Measurements from ENCODE around the gene NOTCH2.
"Not testable (repeated sequence)": the region's sequence is repeated elsewhere in the genome, so short reads cannot be mapped to it uniquely, and the experiment has no call there.

Gene NOTCH2

DNA sequence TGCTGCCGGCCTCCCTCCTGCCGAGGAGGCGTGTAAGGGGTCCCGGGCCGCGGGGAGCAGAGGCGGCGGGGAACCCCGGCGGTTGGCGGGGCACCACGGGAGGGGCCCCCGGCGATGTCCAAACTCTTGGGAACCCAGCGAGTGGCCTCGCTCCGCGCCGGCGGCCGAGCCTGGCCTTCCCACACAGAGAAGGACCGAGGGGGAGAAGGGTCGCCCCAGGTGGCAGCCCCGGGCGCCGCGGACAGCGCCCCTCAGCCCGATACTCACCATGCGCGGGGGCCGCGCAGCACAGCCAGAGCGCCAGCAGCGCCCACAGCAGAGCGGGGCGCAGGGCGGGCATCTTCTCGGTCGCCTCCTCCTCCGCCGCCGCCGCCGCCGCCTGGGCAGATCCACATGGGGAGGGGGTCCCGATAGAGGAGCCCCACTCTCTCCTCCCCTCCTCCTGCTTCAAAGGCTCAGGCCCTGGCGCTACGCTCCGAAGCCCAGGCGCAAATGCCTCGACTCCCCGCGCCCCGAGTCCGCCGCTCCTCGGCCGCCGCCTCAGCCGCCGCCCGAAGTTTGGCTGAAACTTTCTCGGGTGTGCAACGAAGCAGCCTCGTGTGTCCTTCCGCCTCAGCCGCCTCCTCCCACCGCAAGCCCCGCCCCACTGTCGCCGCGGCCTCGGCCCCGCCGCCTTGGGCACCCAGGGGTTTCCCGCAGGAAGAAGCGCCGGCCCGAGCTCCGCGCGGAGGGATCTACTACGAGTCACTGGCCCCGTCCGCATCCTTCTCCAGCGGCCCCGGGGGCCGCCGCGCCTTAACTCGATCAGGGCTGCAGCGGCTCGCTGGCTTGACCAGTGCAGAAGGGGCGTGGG lies at the start of gene NOTCH2:
TSS of gene NOTCH2 (minus strand) at position 596 of the 853 bp plus-strand sequence. CDS start at position 340, 256 bp downstream.
- peak; percentile 77 for DNase-seq

DNA sequence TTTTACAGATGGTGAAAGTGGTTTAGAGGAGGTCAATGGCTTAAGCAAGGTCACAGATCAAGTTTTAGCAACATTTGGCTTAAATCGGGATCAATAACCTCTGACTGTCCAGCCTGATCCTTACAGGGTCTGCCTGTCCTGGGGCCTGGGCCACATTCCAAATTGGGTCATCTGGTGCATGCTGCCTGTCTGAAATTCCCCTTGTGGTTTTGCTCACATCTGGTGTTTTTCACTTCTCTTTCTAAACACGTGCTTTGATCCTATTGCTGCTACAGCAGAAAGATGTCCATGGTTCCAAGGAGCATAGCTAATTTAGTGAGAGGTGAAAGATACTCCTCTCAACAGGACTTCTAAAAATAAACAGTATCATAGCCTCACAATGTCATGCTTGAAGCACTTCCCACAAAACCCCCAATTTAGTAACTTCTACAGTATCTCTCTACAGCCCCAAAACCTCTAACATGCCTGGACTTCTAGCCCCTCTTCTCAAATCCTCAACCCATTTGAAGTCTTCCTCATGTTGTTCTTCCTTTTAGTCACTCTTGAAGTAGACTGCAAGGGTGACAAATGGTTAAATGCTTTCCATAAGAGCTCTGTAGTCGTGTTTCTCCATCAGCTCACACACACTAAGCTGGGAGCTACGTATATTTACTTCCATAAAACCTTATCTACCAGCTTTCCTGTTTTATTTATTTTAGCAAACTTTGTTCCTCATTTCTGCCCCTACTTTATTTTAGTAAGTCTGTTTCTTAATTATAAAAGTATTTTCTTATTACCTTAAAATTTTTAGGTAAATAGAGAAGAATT lies 48.1 kb upstream of the NOTCH2 start:
- not testable (repeated sequence) for DNase-seq

DNA sequence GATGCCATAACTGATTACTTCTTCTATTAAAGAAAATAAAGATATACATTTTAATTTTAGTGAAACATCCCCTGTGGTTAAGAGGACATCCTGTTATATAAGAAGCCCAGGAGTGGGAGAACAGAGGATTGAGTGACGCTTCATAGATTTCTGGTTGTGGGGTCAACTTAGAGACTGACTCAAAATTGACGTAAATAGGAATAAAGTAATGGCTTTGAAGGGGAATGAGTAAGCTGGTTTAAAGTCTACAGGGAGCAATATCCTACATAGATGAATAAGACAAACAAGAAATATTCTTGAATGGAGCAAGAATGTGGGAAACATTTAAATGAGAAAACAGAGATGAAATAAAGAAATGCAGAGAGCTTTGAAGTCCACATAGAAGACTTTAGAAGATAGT lies 46.6 kb upstream of the NOTCH2 start:
- not testable (repeated sequence) for DNase-seq

DNA sequence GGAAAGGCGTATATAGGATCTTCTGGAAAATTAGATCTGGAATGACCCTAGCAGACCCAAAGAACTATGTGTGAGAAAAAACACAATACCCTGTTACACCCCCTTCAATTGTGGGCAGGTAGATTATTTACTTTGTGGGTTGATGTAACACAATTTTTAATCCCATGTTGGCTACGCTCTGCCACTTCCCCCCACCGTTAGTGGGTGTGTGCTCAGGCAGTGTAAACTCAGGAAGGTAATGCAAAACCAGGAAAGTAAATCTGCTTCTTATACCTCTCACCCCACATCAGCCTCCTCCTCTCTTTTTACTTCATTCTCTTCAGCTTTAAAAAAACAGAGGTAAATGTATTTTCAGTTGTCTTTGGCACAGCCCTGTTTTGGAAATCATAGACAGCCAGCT lies 43.7 kb upstream of the NOTCH2 start:
- DNase-seq = not testable (repeated sequence)

DNA sequence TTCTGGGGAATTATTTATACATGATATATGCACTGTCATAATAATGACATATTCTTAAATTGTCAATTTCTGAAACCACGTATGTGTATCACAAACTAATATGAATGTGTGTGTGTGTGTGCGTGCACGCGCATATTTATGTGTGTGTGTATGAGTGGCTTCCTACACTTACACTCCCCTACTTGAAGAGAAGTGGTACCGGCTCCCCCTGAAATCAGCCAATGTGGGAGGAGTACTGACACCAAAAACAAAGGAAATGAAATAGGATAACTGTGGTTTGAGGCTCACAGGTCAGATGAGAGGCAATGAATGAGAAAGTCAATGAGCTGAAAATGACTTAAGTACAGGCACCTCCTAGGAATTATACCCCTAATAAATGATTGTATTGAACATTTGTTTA lies 42.8 kb upstream of the NOTCH2 start:
- DNase-seq = not testable (repeated sequence)

DNA sequence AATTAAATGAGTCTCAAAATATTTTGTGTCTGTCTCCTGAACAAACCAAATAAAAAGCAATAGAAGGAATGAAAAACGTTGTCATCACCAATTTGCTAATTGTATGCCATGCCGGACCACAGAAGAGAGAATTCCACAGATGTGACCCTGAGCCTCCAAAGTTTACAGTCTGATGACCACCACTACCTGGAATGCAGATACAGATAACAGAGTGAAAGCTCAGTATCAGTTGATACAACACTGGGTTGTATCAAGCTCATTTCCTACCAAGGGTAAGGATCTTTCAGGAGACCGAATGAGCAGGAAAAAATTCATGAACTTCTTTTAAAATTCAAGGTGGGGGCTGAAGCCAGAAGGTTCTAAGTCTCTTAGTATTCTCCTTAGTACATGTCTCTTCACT lies 42.3 kb upstream of the NOTCH2 start:
- not testable (repeated sequence) for DNase-seq

DNA sequence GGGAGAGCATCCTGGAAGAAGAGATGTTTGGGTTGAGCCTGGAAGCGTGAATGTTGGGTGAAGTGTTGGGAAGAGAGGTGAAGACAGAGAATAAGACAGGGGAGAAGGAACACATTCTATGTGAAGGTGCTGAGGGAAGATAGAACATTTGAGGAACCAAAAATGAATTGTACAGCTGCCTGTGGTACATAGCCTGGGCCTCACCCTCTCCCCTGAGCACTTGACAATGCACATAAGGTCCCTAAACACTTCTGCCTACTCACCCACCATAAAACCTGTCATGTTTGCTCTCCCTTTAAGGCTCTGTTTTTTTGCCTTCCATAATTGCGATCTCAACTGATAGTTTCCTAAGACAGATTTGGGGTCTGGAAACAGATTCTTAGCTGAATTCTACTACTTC lies 41.5 kb upstream of the NOTCH2 start:
- not testable (repeated sequence) for DNase-seq

DNA sequence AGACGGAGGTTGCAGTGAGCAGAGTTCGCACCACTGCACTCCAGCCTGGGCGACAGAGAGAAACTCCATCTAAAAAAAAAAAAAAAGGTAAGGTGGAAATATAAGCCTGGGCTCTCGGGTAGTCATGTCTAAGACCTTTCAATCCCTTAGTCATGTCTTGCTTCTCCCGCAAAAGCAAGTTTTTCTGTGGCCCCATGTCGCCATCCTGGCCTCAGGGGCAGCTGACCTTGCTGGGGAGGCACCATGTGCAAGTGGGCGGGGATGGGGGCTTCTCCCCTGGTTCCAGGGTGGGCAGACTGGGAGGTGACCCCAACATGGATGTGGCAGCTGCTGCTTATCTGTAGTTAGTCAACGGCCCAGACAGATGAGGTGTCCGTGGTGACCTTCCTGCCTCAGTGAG lies 40.2 kb upstream of the NOTCH2 start:
- DNase-seq = not testable (repeated sequence)

DNA sequence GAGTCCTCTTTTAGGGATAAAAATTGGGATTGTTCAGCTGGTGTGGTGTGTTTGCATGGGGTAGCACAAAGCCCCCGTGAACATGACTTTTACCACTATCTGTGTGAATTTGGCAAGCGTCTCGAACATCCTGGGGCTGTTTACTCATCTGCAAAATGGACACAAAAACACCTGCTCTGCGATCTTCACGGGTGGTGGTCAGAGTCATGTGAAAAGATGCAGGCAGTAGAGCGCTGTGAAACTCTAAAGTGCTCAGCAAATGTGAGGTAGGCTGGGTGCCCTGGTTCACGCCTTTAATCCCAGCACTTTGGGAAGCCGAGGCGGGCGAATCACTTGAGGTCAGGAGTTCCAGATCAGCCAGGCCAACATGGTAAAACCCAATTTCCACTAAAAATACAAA lies 39.7 kb upstream of the NOTCH2 start:
- not testable (repeated sequence) for DNase-seq

DNA sequence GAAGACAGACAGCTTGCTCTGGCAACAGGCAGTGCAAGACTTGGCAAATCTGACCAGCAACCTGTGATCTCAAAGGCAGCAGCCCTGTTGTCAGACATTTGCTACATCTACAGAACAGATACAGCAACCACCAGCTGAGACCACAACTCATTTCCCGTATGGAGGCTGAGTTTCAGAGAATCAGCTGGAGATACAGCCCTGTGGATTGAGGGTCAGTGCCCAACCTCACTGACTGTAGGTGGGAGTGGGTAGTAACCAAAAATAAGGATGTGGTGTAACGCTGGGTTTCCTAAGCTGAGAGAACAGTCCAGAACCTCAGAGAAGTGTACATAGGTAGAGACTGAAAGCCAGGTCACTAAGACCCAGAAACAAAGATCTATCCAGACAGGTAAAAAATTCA lies 35.8 kb upstream of the NOTCH2 start:
- DNase-seq = peak; percentile 11

DNA sequence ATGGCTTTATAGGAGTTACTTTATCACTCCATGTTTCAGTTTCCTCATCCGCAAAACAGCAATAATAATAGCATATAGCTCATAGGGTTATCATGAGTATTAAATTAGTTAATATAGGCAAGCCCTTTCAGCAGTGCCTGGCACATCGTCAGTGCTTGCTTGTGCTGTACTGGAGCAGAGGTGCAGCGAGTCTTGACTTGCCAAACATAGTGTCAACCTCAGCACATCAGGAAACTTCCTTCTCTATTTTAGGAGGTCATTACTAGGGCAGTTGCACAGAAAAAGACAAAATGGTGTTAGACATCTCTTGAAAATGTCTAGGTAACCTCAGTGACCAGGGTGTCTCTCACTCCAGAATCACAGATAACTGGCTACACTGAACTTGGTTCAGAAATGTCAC lies 34.3 kb upstream of the NOTCH2 start:
- DNase-seq = not testable (repeated sequence)

DNA sequence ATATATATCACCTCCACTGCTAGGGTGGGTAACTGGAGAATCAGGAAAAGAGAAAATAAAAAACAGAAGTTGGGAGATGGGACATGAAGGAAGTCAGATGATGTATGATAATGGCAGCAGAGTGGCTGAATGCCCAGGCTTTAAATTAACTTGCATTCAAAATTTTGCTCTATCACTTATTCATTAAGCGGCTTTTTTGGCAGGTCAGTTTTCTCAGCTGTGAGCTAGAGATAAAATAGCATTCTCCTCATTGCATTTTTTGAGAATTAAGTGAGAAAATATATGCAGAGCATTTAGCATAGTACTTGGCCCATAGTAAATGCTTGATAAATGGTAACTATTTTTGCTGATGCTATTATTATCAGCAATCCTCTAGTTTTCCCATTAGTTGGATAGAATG lies 32.1 kb upstream of the NOTCH2 start:
- DNase-seq = not testable (repeated sequence)

DNA sequence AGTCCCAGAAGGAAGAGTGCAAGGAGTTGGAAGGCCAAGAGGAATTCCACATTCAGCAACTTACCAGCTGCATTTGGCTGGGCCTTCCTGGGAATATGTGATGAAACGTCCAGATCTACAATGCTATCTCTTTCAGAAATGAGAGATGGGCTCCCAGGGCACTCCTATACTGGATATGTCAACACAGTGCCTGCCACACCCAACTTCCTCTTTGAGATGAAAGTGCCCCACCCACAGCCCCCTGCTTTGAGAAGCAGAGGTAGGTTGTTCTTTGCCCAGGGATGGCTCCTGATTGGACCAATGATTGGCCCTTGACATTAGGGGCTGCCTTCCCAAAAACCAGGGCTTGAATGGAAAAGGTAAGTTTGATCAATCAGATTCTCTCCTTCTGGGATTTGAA lies 31.1 kb upstream of the NOTCH2 start:
- DNase-seq = not testable (repeated sequence)

DNA sequence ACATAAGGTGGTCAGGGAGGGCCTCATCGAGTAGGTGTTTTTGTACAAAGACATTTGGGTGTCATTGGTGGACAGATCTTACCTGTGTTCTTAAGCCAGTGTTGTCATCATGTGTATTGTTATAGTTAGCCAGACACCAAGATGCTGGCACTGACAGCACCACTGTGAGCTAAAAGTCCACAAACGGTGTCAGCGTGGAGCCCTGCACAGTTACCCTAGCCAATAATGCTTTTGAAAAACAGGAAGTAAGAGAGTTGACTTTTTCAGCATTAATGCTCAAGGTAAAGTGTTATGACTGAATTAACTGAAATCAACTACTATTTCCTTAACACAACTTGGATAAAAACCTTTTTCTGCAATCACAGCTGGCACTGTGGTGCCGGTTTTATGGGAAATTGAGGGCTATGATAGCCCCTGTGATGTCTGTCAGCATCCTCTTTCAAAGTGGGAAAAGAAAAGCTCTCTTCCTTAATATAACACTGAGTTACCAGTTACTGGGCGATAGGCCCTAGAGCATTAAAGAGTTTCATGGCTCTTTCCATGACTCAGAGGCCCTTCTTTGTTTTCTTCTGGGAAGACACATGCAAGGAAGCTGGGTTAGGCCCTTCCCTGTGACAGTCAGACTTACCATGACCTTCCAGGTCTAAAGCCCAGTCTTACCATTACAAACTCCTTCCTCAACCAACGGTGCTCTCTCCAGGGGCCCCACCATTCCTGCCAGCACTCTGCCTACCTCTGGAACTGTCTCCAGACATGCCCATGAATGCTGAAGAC lies 29.7 kb upstream of the NOTCH2 start:
- DNase-seq = not testable (repeated sequence)

DNA sequence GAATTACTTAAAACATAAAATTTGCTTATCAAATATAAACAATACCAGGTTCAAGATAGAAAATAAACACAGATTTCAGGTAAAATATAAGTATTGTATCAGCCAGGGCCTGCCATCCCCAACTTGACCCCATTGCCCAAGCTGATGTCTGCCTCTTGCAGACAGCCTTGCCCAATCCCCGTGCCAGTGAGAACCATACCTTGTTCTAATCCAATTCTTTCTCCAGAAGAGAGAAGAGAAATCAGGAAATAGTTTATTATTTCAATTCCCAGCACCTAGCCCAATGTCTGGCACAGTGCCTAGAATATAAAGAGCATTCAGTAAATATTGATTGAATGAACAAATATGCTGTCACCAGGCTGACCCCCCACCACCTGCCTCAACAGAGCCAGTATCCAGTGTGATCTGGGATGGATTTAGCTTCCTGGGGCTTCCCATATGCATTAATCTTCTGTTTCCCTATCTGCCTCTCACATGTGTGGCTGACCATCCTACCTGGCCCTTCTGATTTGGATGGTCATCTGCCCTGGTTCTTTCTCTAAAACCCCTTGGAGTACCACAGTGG lies 27.6 kb upstream of the NOTCH2 start:
- not testable (repeated sequence) for DNase-seq

DNA sequence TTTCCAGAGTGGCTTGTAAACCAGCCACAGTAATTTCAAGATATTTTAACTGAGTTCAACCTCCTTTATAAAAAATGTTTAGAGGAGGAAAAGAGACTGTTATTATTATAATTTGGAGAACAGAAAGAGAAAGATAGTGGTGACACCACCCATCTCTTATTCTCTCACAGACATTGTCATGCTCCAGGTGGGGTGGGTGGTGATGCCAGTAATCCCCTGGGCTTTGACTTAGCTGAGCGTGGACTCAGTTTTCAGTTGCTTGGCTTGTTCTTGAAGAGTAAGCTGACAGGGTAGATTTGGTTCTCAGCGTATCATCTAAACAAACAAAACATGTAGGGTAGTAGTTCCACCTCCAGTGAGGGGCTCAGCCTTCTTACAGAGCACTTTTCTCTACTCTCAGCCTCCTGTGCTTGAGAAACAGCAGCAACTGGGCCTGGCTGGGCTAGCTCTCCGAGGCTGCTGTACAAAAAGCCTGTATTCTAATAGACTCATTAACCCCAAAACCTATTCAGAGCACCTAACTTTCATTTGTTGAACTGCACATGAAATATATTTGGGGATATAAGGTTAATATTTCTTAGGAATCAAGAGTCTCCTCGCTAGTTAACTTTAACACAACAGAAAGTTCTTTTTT lies 24.2 kb upstream of the NOTCH2 start:
- not testable (repeated sequence) for DNase-seq

DNA sequence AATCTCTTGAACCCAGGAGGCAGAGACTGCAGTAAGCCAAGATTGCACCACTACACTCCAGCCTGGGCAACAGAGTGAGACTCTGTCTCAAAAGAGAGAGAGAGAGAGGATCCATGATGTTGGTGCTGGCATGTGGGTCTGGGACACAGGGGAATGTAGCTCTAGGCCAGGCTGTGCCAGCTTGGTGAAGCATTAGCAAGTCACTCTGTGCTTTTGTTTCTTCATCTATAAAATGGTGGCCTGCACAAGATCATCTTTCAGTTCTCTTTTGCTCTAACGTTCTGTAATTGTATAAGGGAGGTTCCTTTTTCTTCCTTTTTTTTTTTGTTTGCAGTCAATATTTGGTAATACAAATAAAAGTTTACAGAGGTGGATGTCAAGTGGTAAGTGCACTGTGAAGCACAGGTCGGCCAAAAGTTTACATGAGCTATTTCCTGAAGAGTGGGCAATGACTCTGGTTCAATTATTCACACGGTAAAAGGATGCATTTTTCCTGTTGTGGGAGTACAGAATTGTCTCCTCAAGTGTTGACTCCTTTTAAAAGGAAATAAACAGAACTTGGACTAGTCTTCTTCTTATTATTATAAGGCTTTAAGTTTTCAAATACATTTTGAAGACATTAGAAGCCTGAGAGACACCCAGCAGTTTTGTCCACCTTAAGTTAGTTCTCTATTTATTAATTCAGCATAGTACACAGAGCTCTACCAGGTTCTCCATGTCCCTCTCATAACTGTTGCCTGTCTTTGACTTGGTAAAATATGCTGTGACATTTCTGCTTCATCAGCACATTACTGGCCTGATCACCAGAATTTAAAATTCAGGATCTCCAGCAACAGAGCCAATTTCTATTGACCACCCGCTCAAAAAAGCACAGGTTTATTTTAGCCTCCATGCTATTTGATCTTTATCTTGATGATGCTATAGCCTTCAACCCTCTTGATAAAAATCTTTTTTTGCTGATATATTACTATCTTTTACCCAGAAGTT lies 23.1 kb upstream of the NOTCH2 start:
- not testable (repeated sequence) for DNase-seq

DNA sequence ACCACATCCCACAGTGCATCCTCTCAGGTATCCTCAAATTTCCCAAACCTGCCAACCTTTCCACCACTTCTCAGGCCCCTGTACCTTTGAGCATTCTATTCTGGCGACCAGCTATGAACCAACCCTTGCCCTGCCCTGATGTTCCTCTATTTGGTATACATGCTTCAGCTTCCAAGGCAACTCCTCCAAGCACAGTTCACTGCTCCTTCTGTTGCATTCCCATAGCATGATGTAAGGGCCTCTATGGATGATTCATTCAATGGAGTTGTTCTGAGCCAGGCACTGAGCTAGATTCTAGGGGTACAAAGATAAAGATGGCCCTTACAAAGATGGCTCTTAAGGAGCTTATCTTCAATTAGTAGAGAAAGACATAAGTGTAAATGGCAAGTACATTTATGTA lies 21.4 kb upstream of the NOTCH2 start:
- not testable (repeated sequence) for DNase-seq

DNA sequence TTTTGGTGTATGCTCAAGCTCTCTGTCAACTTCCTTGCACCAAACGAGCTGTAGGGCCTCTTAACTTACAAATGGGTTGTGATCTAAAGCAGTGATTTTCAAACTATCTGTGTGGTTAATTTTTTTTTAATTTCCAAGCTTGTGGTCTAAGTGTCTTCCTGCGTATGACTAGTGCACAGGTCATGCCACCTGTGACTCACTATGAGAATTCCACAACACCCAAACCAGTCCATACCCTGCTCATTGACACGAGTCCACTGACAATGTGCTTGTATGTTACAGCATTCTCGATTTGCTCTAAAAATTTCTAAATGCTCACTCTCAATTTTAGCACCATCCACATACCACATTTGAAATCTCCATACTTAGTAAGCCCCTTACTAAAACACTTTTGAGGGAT lies 18.5 kb upstream of the NOTCH2 start:
- peak; percentile 87 for DNase-seq

DNA sequence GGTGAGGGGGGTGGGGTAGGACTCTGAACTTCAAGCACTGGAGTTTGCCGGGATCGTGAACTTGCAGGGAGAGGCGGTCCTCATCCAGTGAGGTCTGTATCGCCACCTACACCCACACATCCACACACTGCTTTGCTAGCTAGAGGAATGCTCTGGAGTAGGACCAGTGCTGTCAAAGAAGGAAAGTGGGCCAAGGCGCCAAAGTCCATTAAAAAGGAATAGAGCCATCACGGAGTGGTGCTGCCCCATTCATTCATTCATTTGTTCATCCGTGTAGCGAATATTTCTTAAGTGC lies 405 bp upstream of the NOTCH2 start:
- DNase-seq = not testable (repeated sequence)

DNA sequence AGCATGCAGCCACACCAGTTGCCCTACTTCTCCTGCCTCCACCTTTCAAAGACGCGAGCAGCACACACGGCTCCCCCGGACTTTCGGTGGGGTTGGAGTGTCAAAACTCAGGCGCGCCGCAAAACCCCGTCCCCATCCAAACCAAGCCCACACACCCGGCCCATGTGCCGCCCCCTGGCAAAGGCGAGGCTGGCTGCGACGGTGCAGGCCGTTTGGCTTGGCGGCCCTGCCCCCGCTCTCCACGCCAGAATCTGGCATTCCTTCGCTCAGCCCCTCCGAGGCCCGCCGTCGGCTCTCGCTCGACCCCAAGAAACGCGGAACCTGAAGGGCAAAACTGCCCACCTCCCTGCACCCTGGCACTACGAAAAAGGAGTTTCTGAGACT lies 787 bp downstream of the NOTCH2 start:
- DNase-seq = peak; percentile 3
